ENCODE data around the gene CHD6. TPM values are rescaled to one million over a fixed set of nuclear protein-coding genes. Genes with fewer than 3 reads are reported as not detected.

The CHD6 gene
- total and polyA plus RNA-seq, 11 donors: 6.5 to 52.8 (median 38.9) TPM

DNA sequence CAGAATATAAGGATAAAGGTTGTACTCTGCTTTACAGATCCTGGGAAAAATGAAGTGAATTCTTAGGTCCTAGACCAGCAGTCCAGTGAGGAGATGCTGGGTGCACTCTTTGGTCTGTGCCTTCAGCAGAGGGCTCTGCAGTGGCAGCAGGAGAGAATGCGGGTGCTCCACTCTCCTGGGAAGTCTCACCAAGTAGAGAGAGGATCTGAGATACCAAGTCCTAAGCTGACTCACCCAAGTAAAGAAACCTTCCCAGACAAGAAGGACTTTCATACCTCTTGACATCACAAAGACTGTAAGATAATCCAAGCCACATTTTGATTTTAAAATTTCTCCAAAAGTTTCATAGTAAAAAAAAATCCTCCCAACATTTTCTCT lies 134.6 kb downstream of the CHD6 start:
- H3K36me3 ChIP-seq: peaks cover 0 to 95% (median 72%) of the 10 kb centered on the region in 9 donors
- peaks cover 0 to 7% (median 0%) of the 10 kb centered on the region in 12 donors for H3K9me3 ChIP-seq
- ATAC-seq (no peak), DNase-seq (no peak)
- H3K27ac ChIP-seq: no peak overlapping the region
- WGBS, 4 donors: 93 to 100% (median 100%) methylated on average over 1 of the region's 1 CpG
- H3K27me3 ChIP-seq: no peaks in the 10 kb centered on the region
- no peak for TF ChIP-seq POLR2A (IDR thresholded peaks at IDR 0.05)
- TF ChIP-seq, protein P1, sequence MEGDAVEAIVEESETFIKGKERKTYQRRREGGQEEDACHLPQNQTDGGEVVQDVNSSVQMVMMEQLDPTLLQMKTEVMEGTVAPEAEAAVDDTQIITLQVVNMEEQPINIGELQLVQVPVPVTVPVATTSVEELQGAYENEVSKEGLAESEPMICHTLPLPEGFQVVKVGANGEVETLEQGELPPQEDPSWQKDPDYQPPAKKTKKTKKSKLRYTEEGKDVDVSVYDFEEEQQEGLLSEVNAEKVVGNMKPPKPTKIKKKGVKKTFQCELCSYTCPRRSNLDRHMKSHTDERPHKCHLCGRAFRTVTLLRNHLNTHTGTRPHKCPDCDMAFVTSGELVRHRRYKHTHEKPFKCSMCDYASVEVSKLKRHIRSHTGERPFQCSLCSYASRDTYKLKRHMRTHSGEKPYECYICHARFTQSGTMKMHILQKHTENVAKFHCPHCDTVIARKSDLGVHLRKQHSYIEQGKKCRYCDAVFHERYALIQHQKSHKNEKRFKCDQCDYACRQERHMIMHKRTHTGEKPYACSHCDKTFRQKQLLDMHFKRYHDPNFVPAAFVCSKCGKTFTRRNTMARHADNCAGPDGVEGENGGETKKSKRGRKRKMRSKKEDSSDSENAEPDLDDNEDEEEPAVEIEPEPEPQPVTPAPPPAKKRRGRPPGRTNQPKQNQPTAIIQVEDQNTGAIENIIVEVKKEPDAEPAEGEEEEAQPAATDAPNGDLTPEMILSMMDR (IDR thresholded peaks at IDR 0.05): no peak
- intact Hi-C loops (cut with DNase I): no loop called here
- H3K4me3 ChIP-seq: no peak overlapping the region
- no peaks in the 10 kb centered on the region for H3K4me1 ChIP-seq

DNA sequence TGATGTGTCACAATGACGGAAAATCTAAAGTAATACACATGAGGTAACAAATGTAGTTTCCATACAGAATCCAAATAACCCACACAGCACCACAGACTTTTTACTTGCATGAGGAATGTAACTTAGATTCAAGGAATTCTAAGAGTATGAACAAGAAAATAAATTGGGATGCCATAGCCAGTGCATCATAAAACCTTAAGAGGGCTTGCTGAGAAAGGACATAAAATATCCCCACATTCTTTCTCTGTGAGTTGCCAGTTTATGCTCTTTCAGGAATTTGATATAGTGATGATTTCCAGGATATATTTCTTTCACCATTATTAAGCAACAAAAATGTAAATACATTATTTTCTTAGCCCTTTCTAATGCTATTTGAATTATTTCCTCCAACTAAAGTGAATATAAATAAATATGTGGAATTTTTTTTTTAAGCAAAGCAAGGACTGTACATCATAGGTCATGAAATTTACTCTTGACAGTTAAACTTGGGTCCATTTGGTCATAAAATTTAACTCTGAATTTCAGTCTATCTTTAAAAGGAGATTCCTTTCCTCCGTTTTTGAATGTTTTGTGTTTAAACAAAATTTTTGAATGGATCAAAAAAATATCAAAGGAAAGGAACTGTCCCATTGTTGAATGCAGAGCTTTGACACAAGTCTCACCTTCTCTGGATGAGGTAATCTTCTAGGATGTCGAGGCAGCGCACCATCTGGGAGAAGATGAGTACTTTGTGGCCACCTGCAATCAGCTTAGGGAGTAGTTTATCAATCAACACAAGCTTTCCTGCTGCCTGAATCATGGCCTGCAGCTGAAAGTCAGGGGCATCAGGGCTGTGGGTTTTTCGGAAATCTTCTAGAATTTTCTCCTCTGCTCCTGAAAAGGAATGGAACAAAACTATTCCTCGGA lies 135.3 kb downstream of the CHD6 start:
- DNase-seq: no peak
- intact Hi-C loops (cut with DNase I): no loop called here
- H3K27ac ChIP-seq: no peak overlapping the region
- H3K4me3 ChIP-seq: no peak overlapping the region
- 83 to 92% (median 90%) methylated on average over 6 of the region's 6 CpGs for WGBS, 4 donors
- H3K9me3 ChIP-seq: peaks cover 0 to 7% (median 0%) of the 10 kb centered on the region in 12 donors
- TF ChIP-seq, protein P1 (IDR thresholded peaks at IDR 0.05): no peak
- TF ChIP-seq POLR2A (IDR thresholded peaks at IDR 0.05): no peak
- no peaks in the 10 kb centered on the region for H3K4me1 ChIP-seq
- no peaks in the 10 kb centered on the region for H3K27me3 ChIP-seq
- peaks cover 0 to 94% (median 66%) of the 10 kb centered on the region in 9 donors for H3K36me3 ChIP-seq
- ATAC-seq: no peak

DNA sequence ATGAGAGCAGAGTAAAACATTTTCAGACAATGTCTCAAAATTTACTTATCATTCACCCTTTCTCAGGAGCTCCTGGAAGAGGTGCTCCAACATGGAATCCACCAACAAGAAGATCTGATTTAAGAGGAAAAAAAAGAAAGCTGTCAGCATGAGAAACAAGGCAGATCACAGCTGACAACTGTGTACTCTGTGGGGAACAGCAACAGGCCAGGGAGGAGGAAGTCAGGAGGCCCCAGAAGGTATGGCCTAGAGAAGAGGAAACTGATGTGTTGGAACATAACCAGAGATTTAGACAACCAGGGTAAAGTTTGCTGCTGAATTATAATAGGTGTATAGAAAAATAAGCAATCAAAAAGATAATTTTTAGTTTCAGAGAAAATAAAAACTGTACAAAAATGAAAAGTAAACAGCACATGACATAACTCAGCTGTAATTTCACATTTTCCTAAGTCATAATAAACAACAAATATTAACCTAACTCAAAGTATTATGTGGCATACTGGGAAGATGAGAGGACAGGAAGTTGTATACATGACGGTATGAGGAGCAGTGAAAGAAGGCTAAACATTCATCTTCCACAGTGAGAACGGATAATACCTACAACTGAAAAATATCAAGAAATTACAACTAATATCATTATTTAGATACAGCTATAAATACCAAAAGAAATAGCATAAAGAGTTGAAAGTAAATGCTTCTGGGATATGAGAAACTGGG lies 138.0 kb downstream of the CHD6 start:
- peaks cover 0 to 20% (median 14%) of the 10 kb centered on the region in 12 donors for H3K4me1 ChIP-seq
- H3K27me3 ChIP-seq: no peaks in the 10 kb centered on the region
- intact Hi-C loops (cut with DNase I): no loop called here
- no peak overlapping the region for H3K27ac ChIP-seq
- TF ChIP-seq POLR2A (IDR thresholded peaks at IDR 0.05): no peak
- TF ChIP-seq, protein P1 (IDR thresholded peaks at IDR 0.05): no peak
- 69 to 85% (median 80%) methylated on average over 2 of the region's 2 CpGs for WGBS, 4 donors
- DNase-seq (no peak), ATAC-seq (no peak)
- no peak overlapping the region for H3K4me3 ChIP-seq
- peaks cover 0 to 73% (median 39%) of the 10 kb centered on the region in 9 donors for H3K36me3 ChIP-seq
- peaks cover 0 to 7% (median 0%) of the 10 kb centered on the region in 12 donors for H3K9me3 ChIP-seq

DNA sequence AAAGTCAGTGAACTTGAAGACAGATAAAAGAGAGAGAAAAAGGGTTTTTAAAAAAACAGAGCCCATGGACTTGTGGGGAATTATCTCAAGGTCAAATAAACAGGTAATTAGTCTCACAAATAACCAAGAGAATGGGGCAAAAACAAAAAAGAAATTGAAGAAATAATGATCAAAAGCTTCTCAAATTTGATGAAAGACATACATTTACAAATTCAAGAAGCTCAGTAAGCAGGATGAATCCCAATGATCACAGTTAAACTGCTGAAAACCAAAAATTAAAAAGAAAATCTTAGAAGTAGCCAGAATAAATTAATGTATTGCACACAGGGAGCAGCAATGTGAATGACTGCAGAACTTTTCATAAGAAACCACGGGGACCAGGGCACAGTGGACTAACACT lies 139.1 kb downstream of the CHD6 start:
- intact Hi-C loops (cut with DNase I): loop anchor here in 1 of 10 donors (10.0 kb wide), 1 partner anchor 216 kb away; no protein-coding TSS in a partner anchor
- H3K4me3 ChIP-seq: no peak overlapping the region
- peaks cover 0 to 7% (median 0%) of the 10 kb centered on the region in 12 donors for H3K9me3 ChIP-seq
- peaks cover 0 to 25% (median 17%) of the 10 kb centered on the region in 12 donors for H3K4me1 ChIP-seq
- WGBS, 4 donors: 94 to 96% (median 95%) methylated on average over 1 of the region's 1 CpG
- no peaks in the 10 kb centered on the region for H3K27me3 ChIP-seq
- no peak overlapping the region for H3K27ac ChIP-seq
- TF ChIP-seq POLR2A (IDR thresholded peaks at IDR 0.05): no peak
- TF ChIP-seq, protein P1 (IDR thresholded peaks at IDR 0.05): no peak
- ATAC-seq (no peak), DNase-seq (no peak)
- peaks cover 0 to 62% (median 28%) of the 10 kb centered on the region in 9 donors for H3K36me3 ChIP-seq

Measured in heart left ventricle (tissue), 16 donors.